GM06990 (cell line): ENCODE data around the gene FHL3.

Source experiments
- DNase-seq: peaks from one replicate; pipeline ENCODE4 v3.0.0-alpha.2; 2011; ENCODE audit not compliant: insufficient read length; ENCODE audit errors: extremely low read depth
- H3K27me3 ChIP-seq: replicated peaks from 2 replicates; pipeline ENCODE4 v1.6.0; 2011; ENCODE audit warnings: low read length; ENCODE audit not compliant: control insufficient read depth, insufficient read depth
- H3K36me3 ChIP-seq: 2 replicates; pipeline ENCODE4 v1.5.1; 2011; ENCODE audit warnings: low read length; ENCODE audit not compliant: control insufficient read depth, insufficient read depth
- H3K4me3 ChIP-seq: replicated peaks from 2 replicates; pipeline ENCODE4 v1.5.1; 2011; ENCODE audit warnings: low read depth, mild to moderate bottlenecking, control low read depth, low read length
- CTCF ChIP-seq: IDR thresholded peaks from 2 replicates; pipeline ENCODE4 v1.5.1; 2011; ENCODE audit warnings: low read length, control low read depth, mild to moderate bottlenecking, inconsistent platforms; ENCODE audit not compliant: insufficient read depth, poor library complexity, severe bottlenecking

Gene FHL3

GRCh38 chr1:38005195-38006007, at the start of gene FHL3:
FHL3 (minus strand) TSS chr1:38005514; CDS start chr1:37999412, 6,102 bp downstream.
- no peaks in the 10 kb centered on the region for H3K36me3 ChIP-seq
- H3K27me3 ChIP-seq = no peaks in the 10 kb centered on the region
- no peak for TF ChIP-seq CTCF
- DNase-seq = no peak
- H3K4me3 ChIP-seq = peak within 1 kb of the TSS; percentile 76

- DNase-seq = no peak
- no peak for TF ChIP-seq CTCF
- Histone ChIP-seq H3K36me3 (no peaks in the 10 kb centered on the region), H3K4me3 (no peak overlapping the region), H3K27me3 (no peaks in the 10 kb centered on the region)
Observed at GRCh38 chr1:38053416-38054091, 48.2 kb upstream of the FHL3 start.

- DNase-seq = no peak
- no peak for TF ChIP-seq CTCF
- Histone ChIP-seq H3K27me3 (no peaks in the 10 kb centered on the region), H3K4me3 (no peak overlapping the region), H3K36me3 (no peaks in the 10 kb centered on the region)
Observed at GRCh38 chr1:38052750-38053415, 47.6 kb upstream of the FHL3 start.

- no peak for DNase-seq
- no peak for TF ChIP-seq CTCF
- no peak overlapping the region for H3K4me3 ChIP-seq
- H3K36me3 ChIP-seq = no peaks in the 10 kb centered on the region
- H3K27me3 ChIP-seq = no peaks in the 10 kb centered on the region
Observed at GRCh38 chr1:38051079-38051543, 45.8 kb upstream of the FHL3 start.

- no peak for DNase-seq
- H3K4me3 ChIP-seq = no peak overlapping the region
- H3K36me3 ChIP-seq = no peaks in the 10 kb centered on the region
- peak; percentile 38 for TF ChIP-seq CTCF
- no peaks in the 10 kb centered on the region for H3K27me3 ChIP-seq
Observed at GRCh38 chr1:38050397-38051078, 45.2 kb upstream of the FHL3 start.
